ENCODE data around the gene MCM7. TPM values are rescaled to one million over a fixed set of nuclear protein-coding genes. Genes with fewer than 3 reads are reported as not detected.

Gene MCM7
- total and polyA plus RNA-seq, 2 of the 4 experiments (the other 2 are of a cell fraction): 104 to 137 TPM

DNA sequence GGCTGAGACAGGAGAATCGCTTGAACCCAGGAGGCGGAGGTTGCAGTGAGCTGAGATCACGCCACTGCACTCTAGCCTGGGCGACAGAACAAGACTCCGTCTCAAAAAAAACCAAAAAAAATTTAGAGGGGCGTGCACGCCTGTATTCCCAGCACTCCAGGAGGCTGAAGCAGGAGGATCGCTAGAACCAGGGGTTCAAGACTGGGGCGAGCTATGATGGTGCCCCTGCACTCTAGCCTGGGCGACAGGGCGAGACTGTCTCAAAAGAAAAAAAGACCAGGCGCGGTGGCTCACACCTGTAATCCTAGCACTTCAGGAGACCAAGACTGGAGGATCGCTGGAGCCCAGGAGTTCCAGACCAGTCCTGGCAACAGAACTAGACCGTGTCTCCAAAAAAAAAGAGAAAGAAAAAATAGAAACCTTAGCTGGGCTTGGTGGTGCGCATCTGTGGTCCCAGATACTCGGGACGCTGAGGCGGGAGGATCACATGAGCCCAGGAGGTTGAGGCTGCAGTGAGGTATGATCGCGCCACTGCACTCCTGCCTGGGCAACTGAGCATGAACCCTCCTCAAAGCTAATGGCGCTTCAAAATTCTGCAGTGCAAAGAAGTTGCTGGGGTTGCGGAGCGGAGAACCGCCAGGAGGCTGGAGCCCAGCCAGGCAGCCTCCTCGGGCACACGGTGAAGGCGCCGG, 25.2 kb upstream of the MCM7 start:
- no peak overlapping the region for H2BK20ac ChIP-seq (ENCODE audit: low read depth, low read length)
- in situ Hi-C loops (cut with MboI; ENCODE audit: low sequenced_read_pairs): no loop called here
- H3K36me3 ChIP-seq (ENCODE audit: control insufficient read depth, insufficient read depth, low read length): peaks cover 4% of the 10 kb centered on the region; the same call in 1 of the 2 replicates

More for the DNA sequence above, 25.2 kb upstream of the MCM7 start:
- peak overlapping the region; percentile 94 to 99; a peak in 3 of 4 replicates for H4K8ac ChIP-seq (ENCODE audit: low read depth in 2 of 2, low read length in 2 of 2)
- ATAC-seq (ENCODE audit: low read depth): peak; percentile 18
- dilution Hi-C loops (cut with HindIII; ENCODE audit: low sequenced_read_pairs, unreplicated experiment): no loop called here
- H4K20me1 ChIP-seq (ENCODE audit: insufficient read depth, low read length): no peaks in the 10 kb centered on the region
- peak overlapping the region; percentile 84 for H3K4me2 ChIP-seq (ENCODE audit: low read depth, low read length)
- H3K4me3 ChIP-seq (ENCODE audit: insufficient read depth, low read depth, low read length): peak overlapping the region; percentile 68
- peak overlapping the region; percentile 92 for H2BK5ac ChIP-seq (ENCODE audit: low read depth, low read length, poor library complexity, severe bottlenecking)
- BruUV-seq (replicated peaks): no TSS peak
- H3K27me3 ChIP-seq (ENCODE audit: control insufficient read depth, insufficient read depth, low read length): no peaks in the 10 kb centered on the region
- peak overlapping the region; percentile 87 for H4K5ac ChIP-seq (ENCODE audit: low read depth, low read length)
- WGBS, 2 experiments (ENCODE audit: extremely low coverage in 2 of 2, insufficient read length in 1 of 2): 20% methylated on average over 25 of the region's 29 CpGs; no CpG with 5 or more reads in 1 of the 2 experiments
- POLR2A ChIA-PET (ENCODE audit: unreplicated experiment): no interaction called here
- peaks cover 2% of the 10 kb centered on the region; the same call in 1 of the 2 replicates for H3K4me1 ChIP-seq (ENCODE audit: control insufficient read depth, insufficient read depth, low read length)
- H3K14ac ChIP-seq (replicated peaks; ENCODE audit: low read depth, low read length): peak overlapping the region; percentile 99
- H2AK5ac ChIP-seq (ENCODE audit: low read depth, low read length): peak overlapping the region; percentile 61
- CTCF ChIA-PET: no interaction called here
- H4K91ac ChIP-seq (ENCODE audit: insufficient read depth, low read depth, low read length): peak overlapping the region; percentile 47; the same call in 1 of the 2 replicates
- DNase-seq: no peak
- peak overlapping the region; percentile 98 for H3K4ac ChIP-seq (ENCODE audit: low read depth, low read length)
- H3K56ac ChIP-seq (ENCODE audit: extremely low read depth, insufficient read depth, low read length): peak overlapping the region; percentile 99; the same call in 1 of the 2 replicates
- peaks cover 7% of the 10 kb centered on the region; the same call in 1 of the 2 replicates for H3K9me1 ChIP-seq (ENCODE audit: insufficient read depth, low read length)
- H3K9ac ChIP-seq (ENCODE audit: low read depth, low read length): peak overlapping the region; percentile 97
- intact Hi-C loops (cut with micrococcal nuclease): no loop called here
- H2AFZ ChIP-seq (replicated peaks; ENCODE audit: low read length, poor library complexity): peak overlapping the region; percentile 98
- peak overlapping the region; percentile 94 for H2BK120ac ChIP-seq (ENCODE audit: low read depth, low read length)
- peak overlapping the region; percentile 94 for H3K27ac ChIP-seq (ENCODE audit: insufficient read depth, low read length)
- H3K9me3 ChIP-seq (ENCODE audit: control insufficient read depth, insufficient read depth, low read length): no peaks in the 10 kb centered on the region
- no peak overlapping the region; the same call in 2 of the 3 replicates for H2BK15ac ChIP-seq (ENCODE audit: low read depth, low read length)
- H3K79me1 ChIP-seq (ENCODE audit: low read depth in 1 of 2, low read length in 2 of 2): peaks cover 21 to 55% of the 10 kb centered on the region in 2 experiments; a peak in 3 of 4 replicates
- H2AK9ac ChIP-seq (replicated peaks; ENCODE audit: low read depth, low read length, poor library complexity): peak overlapping the region; percentile 90
- H3K23ac ChIP-seq (ENCODE audit: low read depth, low read length): peak overlapping the region; percentile 99
- TF ChIP-seq MAFK (IDR thresholded peaks at IDR 0.05; ENCODE audit: low read depth, low read length): no peak
- no peak for TF ChIP-seq FOS (IDR thresholded peaks at IDR 0.05; ENCODE audit: low read depth, low read length)
- TF ChIP-seq, protein P1, sequence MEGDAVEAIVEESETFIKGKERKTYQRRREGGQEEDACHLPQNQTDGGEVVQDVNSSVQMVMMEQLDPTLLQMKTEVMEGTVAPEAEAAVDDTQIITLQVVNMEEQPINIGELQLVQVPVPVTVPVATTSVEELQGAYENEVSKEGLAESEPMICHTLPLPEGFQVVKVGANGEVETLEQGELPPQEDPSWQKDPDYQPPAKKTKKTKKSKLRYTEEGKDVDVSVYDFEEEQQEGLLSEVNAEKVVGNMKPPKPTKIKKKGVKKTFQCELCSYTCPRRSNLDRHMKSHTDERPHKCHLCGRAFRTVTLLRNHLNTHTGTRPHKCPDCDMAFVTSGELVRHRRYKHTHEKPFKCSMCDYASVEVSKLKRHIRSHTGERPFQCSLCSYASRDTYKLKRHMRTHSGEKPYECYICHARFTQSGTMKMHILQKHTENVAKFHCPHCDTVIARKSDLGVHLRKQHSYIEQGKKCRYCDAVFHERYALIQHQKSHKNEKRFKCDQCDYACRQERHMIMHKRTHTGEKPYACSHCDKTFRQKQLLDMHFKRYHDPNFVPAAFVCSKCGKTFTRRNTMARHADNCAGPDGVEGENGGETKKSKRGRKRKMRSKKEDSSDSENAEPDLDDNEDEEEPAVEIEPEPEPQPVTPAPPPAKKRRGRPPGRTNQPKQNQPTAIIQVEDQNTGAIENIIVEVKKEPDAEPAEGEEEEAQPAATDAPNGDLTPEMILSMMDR (conservative IDR thresholded peaks at IDR 0.05; ENCODE audit: low read depth, low read length): no peak
- no peak for TF ChIP-seq RCOR1 (IDR thresholded peaks at IDR 0.05; ENCODE audit: insufficient replicate concordance, low read length)
- TF ChIP-seq, protein P2, sequence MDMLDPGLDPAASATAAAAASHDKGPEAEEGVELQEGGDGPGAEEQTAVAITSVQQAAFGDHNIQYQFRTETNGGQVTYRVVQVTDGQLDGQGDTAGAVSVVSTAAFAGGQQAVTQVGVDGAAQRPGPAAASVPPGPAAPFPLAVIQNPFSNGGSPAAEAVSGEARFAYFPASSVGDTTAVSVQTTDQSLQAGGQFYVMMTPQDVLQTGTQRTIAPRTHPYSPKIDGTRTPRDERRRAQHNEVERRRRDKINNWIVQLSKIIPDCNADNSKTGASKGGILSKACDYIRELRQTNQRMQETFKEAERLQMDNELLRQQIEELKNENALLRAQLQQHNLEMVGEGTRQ (IDR thresholded peaks at IDR 0.05; ENCODE audit: low read depth, low read length): no peak
- no peak for TF ChIP-seq SMC3 (IDR thresholded peaks at IDR 0.05; ENCODE audit: low read depth, low read length)
- TF ChIP-seq CEBPB (IDR thresholded peaks at IDR 0.05; ENCODE audit: low read depth, low read length): no peak
- no peak for TF ChIP-seq POLR2A (IDR thresholded peaks at IDR 0.05; ENCODE audit: low read depth, low read length)
- no peak for TF ChIP-seq CHD1 (IDR thresholded peaks at IDR 0.05; ENCODE audit: low read depth, low read length)
- TF ChIP-seq, protein P3, sequence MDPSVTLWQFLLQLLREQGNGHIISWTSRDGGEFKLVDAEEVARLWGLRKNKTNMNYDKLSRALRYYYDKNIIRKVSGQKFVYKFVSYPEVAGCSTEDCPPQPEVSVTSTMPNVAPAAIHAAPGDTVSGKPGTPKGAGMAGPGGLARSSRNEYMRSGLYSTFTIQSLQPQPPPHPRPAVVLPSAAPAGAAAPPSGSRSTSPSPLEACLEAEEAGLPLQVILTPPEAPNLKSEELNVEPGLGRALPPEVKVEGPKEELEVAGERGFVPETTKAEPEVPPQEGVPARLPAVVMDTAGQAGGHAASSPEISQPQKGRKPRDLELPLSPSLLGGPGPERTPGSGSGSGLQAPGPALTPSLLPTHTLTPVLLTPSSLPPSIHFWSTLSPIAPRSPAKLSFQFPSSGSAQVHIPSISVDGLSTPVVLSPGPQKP (IDR thresholded peaks at IDR 0.05; ENCODE audit: borderline replicate concordance, low read depth, low read length): no peak
- H3K18ac ChIP-seq (ENCODE audit: low read depth, low read length): peak overlapping the region; percentile 88
